ENCODE measurements around the gene SVEP1. TPM values are rescaled to one million over a fixed set of nuclear protein-coding genes. Genes with fewer than 3 reads are reported as not detected.

Gene SVEP1
- total and polyA plus RNA-seq, 10 donors: 0.98 to 44.9 (median 25.8) TPM

GRCh38 chr9:110601098-110601497 lies 21.6 kb upstream of the SVEP1 start:
- no peak overlapping the region for H3K4me3 ChIP-seq
- no peaks in the 10 kb centered on the region for H3K36me3 ChIP-seq
- no peaks in the 10 kb centered on the region for H3K9me3 ChIP-seq
- WGBS, 5 donors: 78 to 90% (median 84%) methylated on average over 4 of the region's 4 CpGs
- no peaks in the 10 kb centered on the region for H3K4me1 ChIP-seq
- no peaks in the 10 kb centered on the region for H3K27me3 ChIP-seq (replicated peaks in 1 of 7)
- no peak for DNase-seq
- TF ChIP-seq POLR2A (IDR thresholded peaks at IDR 0.05): no peak
- no peak for TF ChIP-seq CTCF (IDR thresholded peaks at IDR 0.05 in 8 of 11, conservative IDR thresholded peaks at IDR 0.05 in 3 of 11)
- no peak for TF ChIP-seq POLR2AphosphoS5 (IDR thresholded peaks at IDR 0.05)
- no peak overlapping the region for H3K27ac ChIP-seq
- intact Hi-C loops (cut with DNase I; ENCODE audit: low total_unique reads): no loop called here

GRCh38 chr9:110599468-110599867 lies 19.9 kb upstream of the SVEP1 start:
- Histone ChIP-seq H3K9me3 (no peaks in the 10 kb centered on the region), H3K4me3 (no peak overlapping the region), H3K36me3 (no peaks in the 10 kb centered on the region), H3K27ac (no peak overlapping the region), H3K27me3 (replicated peaks in 1 of 7) (no peaks in the 10 kb centered on the region), H3K4me1 (no peaks in the 10 kb centered on the region)
- intact Hi-C loops (cut with DNase I; ENCODE audit: low total_unique reads): no loop called here
- no peak for DNase-seq
- WGBS, 5 donors: 63 to 83% (median 71%) methylated on average over 10 of the region's 10 CpGs
- TF ChIP-seq POLR2A (IDR thresholded peaks at IDR 0.05) (no peak), CTCF (IDR thresholded peaks at IDR 0.05 in 8 of 11, conservative IDR thresholded peaks at IDR 0.05 in 3 of 11) (no peak), POLR2AphosphoS5 (IDR thresholded peaks at IDR 0.05) (no peak)

GRCh38 chr9:110592044-110592830 lies 12.7 kb upstream of the SVEP1 start:
- H3K27me3 ChIP-seq (replicated peaks in 1 of 7): no peaks in the 10 kb centered on the region

More at GRCh38 chr9:110592044-110592830, 12.7 kb upstream of the SVEP1 start:
- intact Hi-C loops (cut with DNase I; ENCODE audit: low total_unique reads): no loop called here
- WGBS, 5 donors: 84 to 88% (median 85%) methylated on average over 5 of the region's 5 CpGs
- H3K4me1 ChIP-seq: no peaks in the 10 kb centered on the region
- H3K9me3 ChIP-seq: peaks cover 0 to 34% (median 18%) of the 10 kb centered on the region in 8 donors
- TF ChIP-seq POLR2AphosphoS5 (IDR thresholded peaks at IDR 0.05) (no peak), POLR2A (IDR thresholded peaks at IDR 0.05) (no peak), CTCF (IDR thresholded peaks at IDR 0.05 in 8 of 11, conservative IDR thresholded peaks at IDR 0.05 in 3 of 11) (no peak)
- H3K36me3 ChIP-seq: no peaks in the 10 kb centered on the region
- DNase-seq: no peak
- no peak overlapping the region for H3K27ac ChIP-seq
- H3K4me3 ChIP-seq: no peak overlapping the region
